Lung (tissue), 12 donors: ENCODE data around the gene C10orf53. TPM values are rescaled to one million over a fixed set of nuclear protein-coding genes. Genes with fewer than 3 reads are reported as not detected.

Experiments used
- ATAC-seq: fragments of 200-7000 bp; cut with Tn5 transposase; one replicate; pipeline ENCODE4 v1.9.1; 2020; ENCODE audit warnings: moderate number of reproducible peaks; ENCODE audit not compliant: insufficient read depth, low FRiP score
- DNase-seq, 3 donors: peaks; one replicate each; pipeline ENCODE4 v3.0.0-alpha.2; 2013 to 2017
- H3K27ac ChIP-seq, 2 donors: one replicate each; pipeline ENCODE4 v1.5.1; 2013; ENCODE audit warnings: mild to moderate bottlenecking in 2 of 2, moderate library complexity in 2 of 2, control low read depth in 1 of 2, inconsistent platforms in 1 of 2, low read depth in 1 of 2, low read length in 1 of 2
- H3K27me3 ChIP-seq, 3 donors: one replicate each; pipeline ENCODE4 v1.5.1; 2013; ENCODE audit warnings: low read length in 2 of 3; ENCODE audit not compliant: control insufficient read depth in 3 of 3, insufficient read depth in 3 of 3
- H3K36me3 ChIP-seq, 4 donors: one replicate each; pipeline ENCODE4 v1.5.1; 2013; ENCODE audit warnings: low read length in 4 of 4, mild to moderate bottlenecking in 1 of 4, moderate library complexity in 1 of 4; ENCODE audit not compliant: control insufficient read depth in 4 of 4, insufficient read depth in 4 of 4
- H3K4me1 ChIP-seq, 5 donors: one replicate each; pipeline ENCODE4 v1.5.1; 2013; ENCODE audit warnings: low read length in 5 of 5, mild to moderate bottlenecking in 2 of 5, moderate library complexity in 1 of 5; ENCODE audit not compliant: control insufficient read depth in 5 of 5, insufficient read depth in 5 of 5
- H3K4me3 ChIP-seq: one replicate; pipeline ENCODE4 v1.5.1; 2013; ENCODE audit warnings: mild to moderate bottlenecking, control low read depth, moderate library complexity
- H3K9ac ChIP-seq, 2 donors: one replicate each; pipeline ENCODE4 v1.5.1; 2013; ENCODE audit warnings: low read length in 2 of 2, control low read depth in 1 of 2; ENCODE audit not compliant: insufficient read depth in 1 of 2
- H3K9me3 ChIP-seq, 4 donors: one replicate each; pipeline ENCODE4 v1.5.1; 2013; ENCODE audit warnings: low read length in 3 of 4, mild to moderate bottlenecking in 1 of 4, moderate library complexity in 1 of 4; ENCODE audit not compliant: control insufficient read depth in 4 of 4, insufficient read depth in 3 of 4
- CTCF ChIP-seq: IDR thresholded peaks from 2 replicates; pipeline ENCODE4 v1.5.1; 2012; ENCODE audit warnings: mild to moderate bottlenecking; ENCODE audit errors: control extremely low read depth, extremely low read depth
- WGBS, 2 donors: extraction: QIAGEN DNeasy Blood & Tissue Kit; methylation state at CpG; one replicate each; pipeline ENCODE4 v1.1.7; 2013; 5-methylcytosine and 5-hydroxymethylcytosine counted together
- polyA plus RNA-seq, 2 donors: library from polyadenylated mRNA; stranded (reverse); fragments of 200-250 nt; gene quantifications; one replicate each; pipeline ENCODE4 v1.2.1, GENCODE V29; 2013
- total RNA-seq, 2 donors: library from RNA; depleted of rRNA in 1 of 2; stranded (reverse); fragments of >200 nt in 1 of 2; gene quantifications; one replicate each; pipeline ENCODE4 v1.2.1, GENCODE V29; 2014 to 2021
- donor health status: control.
- donor health status: control.
- donor health status: Bipolar disorder and iron deficiency.
- donor health status: healthy.
- donor health status: DM: yes; HTN: yes; CAD: no.

Gene C10orf53
- total and polyA plus RNA-seq, 4 donors, result 0.09 to 0.11 TPM; not detected in 2

GRCh38 chr10:49664842-49665355 lies 14.6 kb upstream of the C10orf53 start:
- no peak for TF ChIP-seq CTCF
- ATAC-seq (no peak), DNase-seq (no peak)
- Histone ChIP-seq H3K27ac (no peak overlapping the region), H3K27me3 (peaks cover 2 to 6% (median 4%) of the 10 kb centered on the region in 3 donors), H3K36me3 (no peaks in the 10 kb centered on the region), H3K4me1 (no peaks in the 10 kb centered on the region), H3K9me3 (peaks cover 0 to 12% (median 2%) of the 10 kb centered on the region in 4 donors), H3K4me3 (no peak overlapping the region), H3K9ac (no peak overlapping the region)
- WGBS, 2 donors, result 81 to 82% methylated on average over 4 of the region's 4 CpGs

- H3K9me3 ChIP-seq, result peaks cover 0 to 9% (median 0%) of the 10 kb centered on the region in 4 donors
- no peaks in the 10 kb centered on the region for H3K4me1 ChIP-seq
- WGBS, 2 donors, result 49 to 61% methylated on average over 2 of the region's 2 CpGs
- H3K27ac ChIP-seq, result no peak overlapping the region
- no peak overlapping the region for H3K4me3 ChIP-seq
- H3K36me3 ChIP-seq, result no peaks in the 10 kb centered on the region
- no peak overlapping the region for H3K9ac ChIP-seq
- H3K27me3 ChIP-seq, result peaks cover 2 to 6% (median 4%) of the 10 kb centered on the region in 3 donors
- TF ChIP-seq CTCF, result no peak
- DNase-seq, result no peak
- ATAC-seq, result no peak
These were observed 13.3 kb upstream of the C10orf53 start for GRCh38 chr10:49666054-49666615.

- DNase-seq, result no peak
- no peak for ATAC-seq
These were observed 12.8 kb upstream of the C10orf53 start for GRCh38 chr10:49666685-49667084.

More at GRCh38 chr10:49666685-49667084, 12.8 kb upstream of the C10orf53 start:
- peaks cover 2 to 6% (median 4%) of the 10 kb centered on the region in 3 donors for H3K27me3 ChIP-seq
- H3K27ac ChIP-seq, result no peak overlapping the region
- no peak overlapping the region for H3K9ac ChIP-seq
- no peak overlapping the region for H3K4me3 ChIP-seq
- WGBS, 2 donors, result 77 to 86% methylated on average over 5 of the region's 5 CpGs
- no peaks in the 10 kb centered on the region for H3K4me1 ChIP-seq
- no peaks in the 10 kb centered on the region for H3K36me3 ChIP-seq
- no peak for TF ChIP-seq CTCF
- peaks cover 0 to 9% (median 0%) of the 10 kb centered on the region in 4 donors for H3K9me3 ChIP-seq
